BJ (cell line): ENCODE data around the gene SCAMP1. TPM values are rescaled to one million over a fixed set of nuclear protein-coding genes. Genes with fewer than 3 reads are reported as not detected.

Experiments
- CTCF ChIA-PET: fragments of 350-600 bp; formaldehyde crosslinking; extraction: SDS; loops from one replicate; lab custom pipeline; 2021; ENCODE audit warnings: antibody characterized with exemption, inconsistent platforms; lab: Yijun Ruan, JAX
- POLR2A ChIA-PET: fragments of 300-600 bp; sonication (Branson Sonifier 250); formaldehyde crosslinking; extraction: SDS; loops from one replicate; lab custom pipeline; 2021; ENCODE audit warnings: antibody characterized with exemption; lab: Charles Lee
- DNase-seq: peaks from one replicate; pipeline ENCODE4 v3.0.0-alpha.2; 2011; ENCODE audit warnings: low read depth
- H3K27me3 ChIP-seq: 2 replicates; pipeline ENCODE4 v1.6.0; 2011; ENCODE audit warnings: low read length; ENCODE audit not compliant: control insufficient read depth, insufficient read depth
- H3K36me3 ChIP-seq: 2 replicates; pipeline ENCODE4 v1.5.1; 2011; ENCODE audit warnings: low read length; ENCODE audit not compliant: control insufficient read depth, insufficient read depth
- H3K4me3 ChIP-seq: 2 replicates; pipeline ENCODE4 v1.5.1; 2011; ENCODE audit warnings: low read depth, mild to moderate bottlenecking, control low read depth, low read length
- CTCF ChIP-seq: IDR thresholded peaks from 2 replicates; pipeline ENCODE4 v1.5.1; 2011; ENCODE audit warnings: low read depth, mild to moderate bottlenecking, control low read depth, inconsistent platforms, low read length, moderate library complexity; ENCODE audit not compliant: insufficient read depth
- polyA plus RNA-seq: library from polyadenylated mRNA; depleted of rRNA; stranded (reverse); fragments of >200 nt; gene quantifications from 2 replicates; pipeline ENCODE4 v1.2.3, GENCODE V29; 2011

Gene SCAMP1
- polyA plus RNA-seq, 1 experiment, result 26.6 TPM

- ChIA-PET CTCF (interaction anchor here (1.5 kb wide), 1 partner anchor 19 kb away, joined by 3 read pairs; no protein-coding TSS in a partner anchor), POLR2A (no interaction called here)
- Histone ChIP-seq H3K36me3 (no peaks in the 10 kb centered on the region), H3K4me3 (no peak overlapping the region), H3K27me3 (no peaks in the 10 kb centered on the region)
- TF ChIP-seq CTCF, result no peak
- no peak for DNase-seq
Measured at GRCh38 chr5:78405829-78406750, 45.7 kb downstream of the SCAMP1 start.

- no peak for DNase-seq
- Histone ChIP-seq H3K27me3 (no peaks in the 10 kb centered on the region), H3K36me3 (no peaks in the 10 kb centered on the region), H3K4me3 (no peak overlapping the region)
- TF ChIP-seq CTCF, result no peak
- CTCF ChIA-PET, result interaction anchor here (0.5 kb wide), 1 partner anchor 120 kb away, joined by 3 read pairs; no protein-coding TSS in a partner anchor
- POLR2A ChIA-PET, result no interaction called here
Measured at GRCh38 chr5:78407458-78407857, 47.0 kb downstream of the SCAMP1 start.

- CTCF ChIA-PET, result interaction anchor here (0.8 kb wide), 1 partner anchor 293 kb away, joined by 3 read pairs; no protein-coding TSS in a partner anchor
- DNase-seq, result no peak
- no peaks in the 10 kb centered on the region for H3K27me3 ChIP-seq
- POLR2A ChIA-PET, result no interaction called here
- no peak overlapping the region for H3K4me3 ChIP-seq
- H3K36me3 ChIP-seq, result no peaks in the 10 kb centered on the region
- TF ChIP-seq CTCF, result no peak
Measured at GRCh38 chr5:78411586-78411985, 51.2 kb downstream of the SCAMP1 start.

GRCh38 chr5:78416677-78417425, 56.4 kb downstream of the SCAMP1 start:
- Histone ChIP-seq H3K4me3 (no peak overlapping the region), H3K27me3 (no peaks in the 10 kb centered on the region), H3K36me3 (no peaks in the 10 kb centered on the region)
- no peak for TF ChIP-seq CTCF
- DNase-seq, result no peak
- POLR2A ChIA-PET, result no interaction called here
- CTCF ChIA-PET, result no interaction called here

- CTCF ChIA-PET, result no interaction called here
Measured at GRCh38 chr5:78419396-78419795, 59.0 kb downstream of the SCAMP1 start.

More at GRCh38 chr5:78419396-78419795, 59.0 kb downstream of the SCAMP1 start:
- no peak for TF ChIP-seq CTCF
- Histone ChIP-seq H3K4me3 (no peak overlapping the region), H3K36me3 (no peaks in the 10 kb centered on the region), H3K27me3 (no peaks in the 10 kb centered on the region)
- POLR2A ChIA-PET, result no interaction called here
- no peak for DNase-seq
